Measurements from ENCODE around the gene IPO7.

GRCh38 chr11:9367551-9367950 lies 16.9 kb upstream of the IPO7 start:
- TF ChIP-seq POLR2AphosphoS5 (IDR thresholded peaks at IDR 0.05) (no peak), CTCF (IDR thresholded peaks at IDR 0.05) (no peak), POLR2A (IDR thresholded peaks at IDR 0.05) (no peak)

All from upper lobe of left lung (tissue), 4 donors.